Hepatocyte (in vitro differentiated cells): ENCODE results near the gene SOS1.

Experiments
- CTCF ChIP-seq: fragments of 200-600 bp; sonication (generic); IDR thresholded peaks from 2 replicates; pipeline ENCODE4 v1.5.1; 2016; ENCODE audit warnings: antibody characterized with exemption, mild to moderate bottlenecking; ENCODE audit not compliant: poor library complexity
- EZH2 ChIP-seq: fragments of 200-600 bp; sonication (generic); IDR thresholded peaks from 2 replicates; pipeline ENCODE4 v1.6.1; 2016; ENCODE audit warnings: antibody characterized with exemption, mild to moderate bottlenecking, borderline replicate concordance

- no peak for TF ChIP-seq CTCF
- no peak for TF ChIP-seq EZH2
Observed at GRCh38 chr2:39017334-39017733, 103.5 kb downstream of the SOS1 start.
